BJ (cell line): ENCODE results near the gene PANX1. TPM values are rescaled to one million over a fixed set of nuclear protein-coding genes. Genes with fewer than 3 reads are reported as not detected.
A peak's percentile ranks its signal among the peaks of the same experiment; 100 is the strongest.

Experiments
- CTCF ChIA-PET: fragments of 350-600 bp; formaldehyde crosslinking; extraction: SDS; loops from one replicate; lab custom pipeline; 2021; ENCODE audit warnings: antibody characterized with exemption, inconsistent platforms; lab: Yijun Ruan, JAX
- POLR2A ChIA-PET: fragments of 300-600 bp; sonication (Branson Sonifier 250); formaldehyde crosslinking; extraction: SDS; loops from one replicate; lab custom pipeline; 2021; ENCODE audit warnings: antibody characterized with exemption; lab: Charles Lee
- DNase-seq: peaks from one replicate; pipeline ENCODE4 v3.0.0-alpha.2; 2011; ENCODE audit warnings: low read depth
- H3K27me3 ChIP-seq: 2 replicates; pipeline ENCODE4 v1.6.0; 2011; ENCODE audit warnings: low read length; ENCODE audit not compliant: control insufficient read depth, insufficient read depth
- H3K36me3 ChIP-seq: 2 replicates; pipeline ENCODE4 v1.5.1; 2011; ENCODE audit warnings: low read length; ENCODE audit not compliant: control insufficient read depth, insufficient read depth
- H3K4me3 ChIP-seq: 2 replicates; pipeline ENCODE4 v1.5.1; 2011; ENCODE audit warnings: low read depth, mild to moderate bottlenecking, control low read depth, low read length
- polyA plus RNA-seq: library from polyadenylated mRNA; depleted of rRNA; stranded (reverse); fragments of >200 nt; gene quantifications from 2 replicates; pipeline ENCODE4 v1.2.3, GENCODE V29; 2011
- TF ChIP-seq, protein P1 (sequence below): IDR thresholded peaks from 2 replicates; pipeline ENCODE4 v1.5.1; 2011; ENCODE audit warnings: low read depth, mild to moderate bottlenecking, control low read depth, inconsistent platforms, low read length, moderate library complexity; ENCODE audit not compliant: insufficient read depth

Gene PANX1
- polyA plus RNA-seq, 1 experiment = 30.1 TPM

GRCh38 chr11:94128291-94128745 lies 323 bp upstream of the PANX1 start:
- POLR2A ChIA-PET = no interaction called here
- CTCF ChIA-PET = interaction anchor here (0.5 to 3.0 kb wide), 7 partner anchors 43 to 552 kb away, joined by 3 to 12 read pairs (median 6); no protein-coding TSS in a partner anchor
- Histone ChIP-seq H3K4me3 (peak overlapping the region; percentile 76), H3K36me3 (no peaks in the 10 kb centered on the region), H3K27me3 (no peaks in the 10 kb centered on the region)
- no peak for DNase-seq
- TF ChIP-seq, protein P1, sequence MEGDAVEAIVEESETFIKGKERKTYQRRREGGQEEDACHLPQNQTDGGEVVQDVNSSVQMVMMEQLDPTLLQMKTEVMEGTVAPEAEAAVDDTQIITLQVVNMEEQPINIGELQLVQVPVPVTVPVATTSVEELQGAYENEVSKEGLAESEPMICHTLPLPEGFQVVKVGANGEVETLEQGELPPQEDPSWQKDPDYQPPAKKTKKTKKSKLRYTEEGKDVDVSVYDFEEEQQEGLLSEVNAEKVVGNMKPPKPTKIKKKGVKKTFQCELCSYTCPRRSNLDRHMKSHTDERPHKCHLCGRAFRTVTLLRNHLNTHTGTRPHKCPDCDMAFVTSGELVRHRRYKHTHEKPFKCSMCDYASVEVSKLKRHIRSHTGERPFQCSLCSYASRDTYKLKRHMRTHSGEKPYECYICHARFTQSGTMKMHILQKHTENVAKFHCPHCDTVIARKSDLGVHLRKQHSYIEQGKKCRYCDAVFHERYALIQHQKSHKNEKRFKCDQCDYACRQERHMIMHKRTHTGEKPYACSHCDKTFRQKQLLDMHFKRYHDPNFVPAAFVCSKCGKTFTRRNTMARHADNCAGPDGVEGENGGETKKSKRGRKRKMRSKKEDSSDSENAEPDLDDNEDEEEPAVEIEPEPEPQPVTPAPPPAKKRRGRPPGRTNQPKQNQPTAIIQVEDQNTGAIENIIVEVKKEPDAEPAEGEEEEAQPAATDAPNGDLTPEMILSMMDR = no peak

- Histone ChIP-seq H3K4me3 (peak overlapping the region; percentile 76), H3K36me3 (no peaks in the 10 kb centered on the region), H3K27me3 (no peaks in the 10 kb centered on the region)
- CTCF ChIA-PET = interaction anchor here (1.0 to 3.0 kb wide), 7 partner anchors 13 to 373 kb away, joined by 3 to 12 read pairs (median 3); no protein-coding TSS in a partner anchor
- POLR2A ChIA-PET = interaction anchor here (0.6 kb wide), 1 partner anchor 346 kb away, joined by 8 read pairs; the partner anchor contains the start of gene MED17
- TF ChIP-seq, protein P1 = no peak
- DNase-seq = no peak
These were observed 1.1 kb downstream of the PANX1 start for GRCh38 chr11:94129512-94130297.

DNA sequence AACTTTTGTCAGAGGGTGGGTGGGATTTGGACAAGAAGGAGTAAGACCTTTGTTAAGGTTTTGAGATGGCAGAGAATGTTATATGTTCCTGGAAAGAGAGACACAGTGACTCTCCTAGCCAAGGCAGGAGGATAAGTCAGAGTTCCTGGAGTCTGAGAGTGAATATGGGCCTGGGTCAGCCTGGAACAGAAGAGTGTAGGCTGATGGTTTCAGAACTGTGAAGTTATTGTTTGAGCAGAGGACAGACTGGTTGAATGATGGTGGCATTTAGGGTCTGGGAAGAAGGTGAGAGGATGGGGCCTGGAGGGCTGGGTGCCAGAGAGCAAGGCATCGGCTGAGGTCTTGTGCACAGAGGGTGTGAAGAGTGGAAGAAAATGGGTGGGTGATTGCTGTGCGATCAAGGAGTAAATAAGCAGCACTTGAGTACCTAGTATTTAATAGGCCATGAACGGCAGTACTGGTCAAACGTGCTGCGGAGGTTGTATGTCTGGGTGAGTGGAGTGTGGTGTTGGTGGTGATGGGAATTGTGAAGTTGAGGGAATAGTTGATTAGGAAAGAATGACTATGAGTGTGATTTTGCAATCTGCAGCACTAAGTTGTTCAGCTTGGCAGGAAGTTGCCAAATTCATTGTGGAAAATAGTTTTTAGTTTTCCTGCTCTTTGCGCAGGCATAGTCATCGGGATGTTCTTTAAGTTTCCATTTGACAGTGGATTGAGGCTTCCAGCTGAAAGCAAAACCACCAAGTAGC lies 1.8 kb downstream of the PANX1 start:
- Histone ChIP-seq H3K36me3 (no peaks in the 10 kb centered on the region), H3K27me3 (no peaks in the 10 kb centered on the region), H3K4me3 (peak overlapping the region; percentile 76)
- CTCF ChIA-PET = interaction anchor here (1.0 to 3.0 kb wide), 6 partner anchors 12 to 372 kb away, joined by 3 to 8 read pairs (median 4); no protein-coding TSS in a partner anchor
- DNase-seq = peak; percentile 69
- TF ChIP-seq, protein P1 = no peak
- POLR2A ChIA-PET = no interaction called here

DNA sequence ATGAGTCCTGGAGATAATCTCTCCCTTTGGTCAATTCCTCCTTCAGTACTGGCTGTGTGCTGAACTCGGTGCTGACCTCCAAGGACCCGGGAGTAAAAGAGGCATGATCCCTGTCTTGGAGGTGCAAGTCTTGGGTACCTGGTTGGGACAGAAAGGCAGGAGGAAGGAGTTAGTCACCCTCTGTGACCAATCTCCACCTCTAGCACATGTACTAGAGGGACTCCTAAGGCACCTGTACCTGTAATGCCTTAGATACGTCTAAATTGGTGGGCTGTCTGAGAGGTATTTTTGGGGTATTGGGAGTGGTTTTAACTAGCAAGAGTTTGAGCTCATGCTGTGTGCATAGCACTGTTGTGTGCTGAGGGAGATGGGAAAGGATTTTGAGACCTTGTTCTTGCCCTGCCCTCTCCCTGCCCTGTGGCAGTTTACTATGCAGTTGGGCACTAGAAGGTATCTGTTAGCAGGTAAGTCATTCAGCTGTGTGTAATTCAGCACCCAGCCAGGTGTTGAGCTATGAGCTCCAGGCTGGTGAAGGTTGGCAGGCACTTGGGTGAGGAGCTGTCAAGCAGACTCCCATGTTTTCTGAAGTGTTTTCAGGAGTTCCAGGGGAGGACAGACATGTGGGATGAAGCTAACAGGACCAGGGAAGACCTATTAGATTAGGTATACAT lies 2.5 kb downstream of the PANX1 start:
- peak overlapping the region; percentile 76 for H3K4me3 ChIP-seq
- CTCF ChIA-PET = interaction anchor here (1.1 to 3.0 kb wide), 5 partner anchors 20 to 371 kb away, joined by 3 to 8 read pairs (median 4); no protein-coding TSS in a partner anchor
- no peaks in the 10 kb centered on the region for H3K36me3 ChIP-seq
- DNase-seq = no peak
- POLR2A ChIA-PET = no interaction called here
- no peaks in the 10 kb centered on the region for H3K27me3 ChIP-seq
- TF ChIP-seq, protein P1 = no peak
